Breast epithelium (tissue), 3 donors: ENCODE data around the gene PEX5L.

Experiments used
- CTCF ChIP-seq, 3 donors: fragments of 450-650 bp; IDR thresholded peaks; one replicate each; pipeline ENCODE4 v1.5.1; 2016 to 2017; ENCODE audit warnings: antibody characterized with exemption in 3 of 3, mild to moderate bottlenecking in 3 of 3, moderate library complexity in 3 of 3
- POLR2A ChIP-seq: fragments of 450-650 bp; IDR thresholded peaks from one replicate; pipeline ENCODE4 v1.6.1; 2016; ENCODE audit warnings: antibody characterized with exemption, mild to moderate bottlenecking, moderate library complexity
- POLR2AphosphoS5 ChIP-seq, 3 donors: sonication (generic); formaldehyde crosslinking; IDR thresholded peaks; one replicate each; pipeline ENCODE4 v1.6.1; 2017; ENCODE audit warnings: antibody characterized with exemption in 3 of 3

- TF ChIP-seq POLR2A (no peak), CTCF (IDR thresholded peaks at IDR 0.05) (no peak), POLR2AphosphoS5 (IDR thresholded peaks at IDR 0.05) (no peak)
These were observed 36.2 kb downstream of the PEX5L start for GRCh38 chr3:180000500-180000899.
